ENCODE data around the gene LRMDA. TPM values are rescaled to one million over a fixed set of nuclear protein-coding genes. Genes with fewer than 3 reads are reported as not detected.

The LRMDA gene
- polyA plus RNA-seq, 1 donor (not counting 4 experiments of a cell fraction or from before 2014, with no cell fraction given): not detected

DNA sequence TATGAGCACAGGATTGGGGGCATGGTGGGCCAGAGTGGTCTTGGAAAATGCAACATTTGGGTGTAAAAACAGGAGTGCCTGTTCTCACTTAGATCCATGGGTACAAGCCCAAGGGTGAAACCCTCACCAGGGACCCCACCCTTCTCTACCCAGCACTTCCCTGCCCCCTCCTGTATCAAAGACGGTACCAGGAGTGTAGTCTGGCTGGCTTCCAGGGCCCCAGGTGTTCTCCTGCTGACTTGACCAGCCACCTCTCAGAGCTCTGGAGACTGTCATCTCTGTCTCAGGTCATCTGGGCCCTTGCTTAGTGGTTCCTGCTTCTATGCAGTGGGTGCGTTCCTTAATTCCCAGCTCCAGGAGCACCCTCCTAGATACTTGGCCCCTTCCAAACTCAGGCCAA is 447.2 kb downstream of the LRMDA start:
- Histone ChIP-seq H3K36me3 (ENCODE audit: control insufficient read depth in 2 of 2, extremely low read depth in 1 of 2, insufficient read depth in 2 of 2, low read length in 2 of 2) (no peaks in the 10 kb centered on the region), H3K4me3 (ENCODE audit: control insufficient read depth in 2 of 3, extremely low read depth in 1 of 3, insufficient read depth in 2 of 3, low read depth in 1 of 3, low read length in 3 of 3) (no peak overlapping the region), H2AFZ (ENCODE audit: control insufficient read depth, low read length) (no peak overlapping the region), H3K4me2 (ENCODE audit: control insufficient read depth, extremely low read depth, insufficient read depth, low read depth, low read length) (no peak overlapping the region), H3K9me1 (ENCODE audit: control insufficient read depth, extremely low read depth, insufficient read depth, low read length) (no peaks in the 10 kb centered on the region), H3K9ac (ENCODE audit: control insufficient read depth, extremely low read depth, insufficient read depth, low read length) (no peak overlapping the region), H3K4me1 (ENCODE audit: control insufficient read depth, extremely low read depth, insufficient read depth, low read length) (no peaks in the 10 kb centered on the region), H3K9me3 (ENCODE audit: control insufficient read depth, low read depth, low read length) (no peaks in the 10 kb centered on the region), H3K27me3 (ENCODE audit: control insufficient read depth, extremely low read depth, insufficient read depth, low read length) (no peaks in the 10 kb centered on the region), H4K20me1 (ENCODE audit: control insufficient read depth, extremely low read depth, insufficient read depth, low read length) (no peaks in the 10 kb centered on the region), H3K27ac (ENCODE audit: control insufficient read depth, insufficient read depth, low read length) (no peak overlapping the region), H3K79me2 (ENCODE audit: control insufficient read depth, insufficient read depth, low read length) (no peaks in the 10 kb centered on the region)
- FAIRE-seq: no peak
- DNase-seq (ENCODE audit: low read depth, low spot score): no peak
- TF ChIP-seq EZH2 (IDR thresholded peaks at IDR 0.05; ENCODE audit: low read length): no peak
- TF ChIP-seq, protein P1, sequence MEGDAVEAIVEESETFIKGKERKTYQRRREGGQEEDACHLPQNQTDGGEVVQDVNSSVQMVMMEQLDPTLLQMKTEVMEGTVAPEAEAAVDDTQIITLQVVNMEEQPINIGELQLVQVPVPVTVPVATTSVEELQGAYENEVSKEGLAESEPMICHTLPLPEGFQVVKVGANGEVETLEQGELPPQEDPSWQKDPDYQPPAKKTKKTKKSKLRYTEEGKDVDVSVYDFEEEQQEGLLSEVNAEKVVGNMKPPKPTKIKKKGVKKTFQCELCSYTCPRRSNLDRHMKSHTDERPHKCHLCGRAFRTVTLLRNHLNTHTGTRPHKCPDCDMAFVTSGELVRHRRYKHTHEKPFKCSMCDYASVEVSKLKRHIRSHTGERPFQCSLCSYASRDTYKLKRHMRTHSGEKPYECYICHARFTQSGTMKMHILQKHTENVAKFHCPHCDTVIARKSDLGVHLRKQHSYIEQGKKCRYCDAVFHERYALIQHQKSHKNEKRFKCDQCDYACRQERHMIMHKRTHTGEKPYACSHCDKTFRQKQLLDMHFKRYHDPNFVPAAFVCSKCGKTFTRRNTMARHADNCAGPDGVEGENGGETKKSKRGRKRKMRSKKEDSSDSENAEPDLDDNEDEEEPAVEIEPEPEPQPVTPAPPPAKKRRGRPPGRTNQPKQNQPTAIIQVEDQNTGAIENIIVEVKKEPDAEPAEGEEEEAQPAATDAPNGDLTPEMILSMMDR (optimal IDR thresholded peaks at IDR 0.05 in 1 of 3, IDR thresholded peaks at IDR 0.05 in 1 of 3, conservative IDR thresholded peaks at IDR 0.05 in 1 of 3; ENCODE audit: extremely low read depth in 1 of 3, insufficient read depth in 2 of 3, low read length in 3 of 3): no peak
- dilution Hi-C loops (cut with MboI; ENCODE audit: extremely low pct_ligation_motif_present, low sequenced_read_pairs): no loop called here

DNA sequence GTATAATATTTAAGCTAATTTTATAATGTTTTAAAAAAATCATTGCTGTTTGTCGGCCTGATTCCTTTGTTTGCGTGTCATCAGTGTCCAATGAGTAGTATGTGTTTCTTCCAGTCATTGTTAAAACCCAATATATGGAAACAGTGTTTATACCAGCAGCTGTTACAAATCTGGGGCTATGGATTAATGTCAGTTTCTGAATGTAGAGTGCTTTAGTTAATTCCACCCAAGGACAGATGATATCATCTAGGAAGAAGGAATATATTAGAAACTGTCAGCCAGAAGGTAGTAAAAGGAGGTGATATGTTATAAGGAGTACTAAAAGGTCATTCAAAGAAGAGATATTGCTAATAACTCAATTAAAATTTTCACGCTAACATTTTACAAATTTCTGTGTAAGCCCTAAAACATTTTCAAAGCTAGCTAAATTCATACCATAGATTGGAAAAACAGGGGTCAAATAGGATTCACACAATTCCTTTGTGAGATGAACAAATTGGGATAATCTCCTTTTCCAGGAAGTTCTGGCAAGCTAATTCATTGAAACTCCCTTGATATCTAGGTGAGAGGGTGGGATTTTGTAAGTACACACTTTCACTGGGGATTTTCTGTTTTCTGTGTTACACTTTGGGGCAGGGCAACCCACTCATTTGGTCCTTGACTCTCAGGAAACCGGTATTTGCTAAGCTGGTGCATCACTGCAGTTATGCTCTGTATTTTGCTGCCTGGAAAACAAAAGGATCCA is 448.8 kb downstream of the LRMDA start:
- H4K20me1 ChIP-seq (ENCODE audit: control insufficient read depth, extremely low read depth, insufficient read depth, low read length): no peaks in the 10 kb centered on the region
- no peak overlapping the region for H3K9ac ChIP-seq (ENCODE audit: control insufficient read depth, extremely low read depth, insufficient read depth, low read length)
- no peaks in the 10 kb centered on the region for H3K79me2 ChIP-seq (ENCODE audit: control insufficient read depth, insufficient read depth, low read length)
- no peak overlapping the region for H3K4me2 ChIP-seq (ENCODE audit: control insufficient read depth, extremely low read depth, insufficient read depth, low read depth, low read length)
- dilution Hi-C loops (cut with MboI; ENCODE audit: extremely low pct_ligation_motif_present, low sequenced_read_pairs): no loop called here
- H3K36me3 ChIP-seq (ENCODE audit: control insufficient read depth in 2 of 2, extremely low read depth in 1 of 2, insufficient read depth in 2 of 2, low read length in 2 of 2): no peaks in the 10 kb centered on the region
- no peak for DNase-seq (ENCODE audit: low read depth, low spot score)
- no peak overlapping the region for H3K4me3 ChIP-seq (ENCODE audit: control insufficient read depth in 2 of 3, extremely low read depth in 1 of 3, insufficient read depth in 2 of 3, low read depth in 1 of 3, low read length in 3 of 3)
- no peaks in the 10 kb centered on the region for H3K9me3 ChIP-seq (ENCODE audit: control insufficient read depth, low read depth, low read length)
- no peaks in the 10 kb centered on the region for H3K27me3 ChIP-seq (ENCODE audit: control insufficient read depth, extremely low read depth, insufficient read depth, low read length)
- no peaks in the 10 kb centered on the region for H3K9me1 ChIP-seq (ENCODE audit: control insufficient read depth, extremely low read depth, insufficient read depth, low read length)
- TF ChIP-seq, protein P1 (optimal IDR thresholded peaks at IDR 0.05 in 1 of 3, IDR thresholded peaks at IDR 0.05 in 1 of 3, conservative IDR thresholded peaks at IDR 0.05 in 1 of 3; ENCODE audit: extremely low read depth in 1 of 3, insufficient read depth in 2 of 3, low read length in 3 of 3): no peak
- no peak for TF ChIP-seq EZH2 (IDR thresholded peaks at IDR 0.05; ENCODE audit: low read length)
- no peak for FAIRE-seq
- H3K4me1 ChIP-seq (ENCODE audit: control insufficient read depth, extremely low read depth, insufficient read depth, low read length): no peaks in the 10 kb centered on the region
- H3K27ac ChIP-seq (ENCODE audit: control insufficient read depth, insufficient read depth, low read length): no peak overlapping the region
- no peak overlapping the region for H2AFZ ChIP-seq (ENCODE audit: control insufficient read depth, low read length)

All from keratinocyte (primary cell).